Glutamatergic neuron (in vitro differentiated cells): Measurements from ENCODE around the gene TMEM150B. TPM values are rescaled to one million over a fixed set of nuclear protein-coding genes. Genes with fewer than 3 reads are reported as not detected.

ENCODE experiments used
- DNase-seq: peaks from one replicate; pipeline ENCODE4 v3.0.0; 2022
- H3K27ac Mint-ChIP-seq: one replicate; pipeline ENCODE4 v1.8.0; 2020; ENCODE audit warnings: mild to moderate bottlenecking, mixed read lengths, inconsistent platforms; ENCODE audit not compliant: unreplicated experiment
- H3K27me3 Mint-ChIP-seq: one replicate; pipeline ENCODE4 v1.8.0; 2020; ENCODE audit warnings: mild to moderate bottlenecking, moderate library complexity, mixed read lengths, inconsistent platforms; ENCODE audit not compliant: unreplicated experiment
- H3K36me3 Mint-ChIP-seq: one replicate; pipeline ENCODE4 v1.8.0; 2020; ENCODE audit warnings: mild to moderate bottlenecking, mixed read lengths, inconsistent platforms; ENCODE audit not compliant: unreplicated experiment
- H3K4me1 Mint-ChIP-seq: one replicate; pipeline ENCODE4 v1.8.0; 2020; ENCODE audit warnings: mild to moderate bottlenecking, low read depth, mixed read lengths, inconsistent platforms; ENCODE audit not compliant: unreplicated experiment
- H3K4me3 Mint-ChIP-seq: one replicate; pipeline ENCODE4 v1.8.0; 2020; ENCODE audit warnings: mild to moderate bottlenecking, mixed read lengths, inconsistent platforms; ENCODE audit not compliant: unreplicated experiment
- H3K9me3 Mint-ChIP-seq: one replicate; pipeline ENCODE4 v1.8.0; 2020; ENCODE audit warnings: mild to moderate bottlenecking, moderate library complexity, mixed read lengths, inconsistent platforms; ENCODE audit not compliant: unreplicated experiment
- CTCF ChIP-seq: fragments of 200-600 bp; sonication (generic); IDR thresholded peaks from one replicate; pipeline ENCODE4 v1.5.0; 2021; ENCODE audit not compliant: partially characterized antibody, unreplicated experiment
- total RNA-seq: library from RNA; stranded (reverse); fragmentation: NEBNext Ultra II Directional; extraction: Animal tissue kit (Norgen Biotek cat#: 25700); gene quantifications from one replicate; pipeline ENCODE4 v1.2.1, GENCODE V29; 2021; ENCODE audit not compliant: unreplicated experiment

Gene TMEM150B
- total RNA-seq, 1 donor from 2014 or later = not detected

GRCh38 chr19:55366790-55367189, 41.6 kb upstream of the TMEM150B start:
- no peak for TF ChIP-seq CTCF
- Mint-ChIP-seq H3K4me3 (no peak overlapping the region), H3K36me3 (no peaks in the 10 kb centered on the region), H3K27ac (no peak overlapping the region), H3K4me1 (peaks cover 6% of the 10 kb centered on the region), H3K9me3 (peaks cover 8% of the 10 kb centered on the region), H3K27me3 (no peaks in the 10 kb centered on the region)
- no peak for DNase-seq

- peaks cover 7% of the 10 kb centered on the region for H3K9me3 Mint-ChIP-seq
- no peak for DNase-seq
- no peak overlapping the region for H3K4me3 Mint-ChIP-seq
- no peaks in the 10 kb centered on the region for H3K36me3 Mint-ChIP-seq
- H3K4me1 Mint-ChIP-seq = peaks cover 4% of the 10 kb centered on the region
- no peak overlapping the region for H3K27ac Mint-ChIP-seq
- no peak for TF ChIP-seq CTCF
- no peaks in the 10 kb centered on the region for H3K27me3 Mint-ChIP-seq
These were observed 40.8 kb upstream of the TMEM150B start for GRCh38 chr19:55365964-55366363.

- DNase-seq = no peak
- H3K4me1 Mint-ChIP-seq = no peaks in the 10 kb centered on the region
- peaks cover 7% of the 10 kb centered on the region for H3K9me3 Mint-ChIP-seq
- no peak overlapping the region for H3K27ac Mint-ChIP-seq
- no peak overlapping the region for H3K4me3 Mint-ChIP-seq
- no peaks in the 10 kb centered on the region for H3K36me3 Mint-ChIP-seq
- no peak for TF ChIP-seq CTCF
- H3K27me3 Mint-ChIP-seq = peaks cover 1% of the 10 kb centered on the region
These were observed 40.1 kb upstream of the TMEM150B start for GRCh38 chr19:55365245-55365644.

- no peak within 1 kb of the TSS for H3K4me3 Mint-ChIP-seq
- no peak for TF ChIP-seq CTCF
- H3K27ac Mint-ChIP-seq = no peak within 1 kb of the TSS
- peaks cover 5% of the 10 kb centered on the region for H3K9me3 Mint-ChIP-seq
- no peak for DNase-seq
- H3K27me3 Mint-ChIP-seq = peaks cover 1% of the 10 kb centered on the region
- H3K36me3 Mint-ChIP-seq = no peaks in the 10 kb centered on the region
- peaks cover 3% of the 10 kb centered on the region for H3K4me1 Mint-ChIP-seq
These were observed 38.0 kb upstream of the TMEM150B start, which contains the start of gene GARIN5B for GRCh38 chr19:55362990-55363716. GARIN5B (minus strand) TSS chr19:55363260; CDS start chr19:55363066, 194 bp downstream.

GRCh38 chr19:55362174-55362989, 37.2 kb upstream of the TMEM150B start:
- H3K36me3 Mint-ChIP-seq = no peaks in the 10 kb centered on the region
- H3K4me1 Mint-ChIP-seq = peaks cover 3% of the 10 kb centered on the region
- H3K27me3 Mint-ChIP-seq = peaks cover 1% of the 10 kb centered on the region
- no peak overlapping the region for H3K4me3 Mint-ChIP-seq
- DNase-seq = no peak
- peaks cover 5% of the 10 kb centered on the region for H3K9me3 Mint-ChIP-seq
- TF ChIP-seq CTCF = no peak
- no peak overlapping the region for H3K27ac Mint-ChIP-seq
